ENCODE measurements around the gene TRIM24. TPM values are rescaled to one million over a fixed set of nuclear protein-coding genes. Genes with fewer than 3 reads are reported as not detected.

Gene TRIM24
- total RNA-seq, 2 donors from 2014 or later = 14.5 to 19.1 TPM

GRCh38 chr7:138505361-138505873 lies 45.4 kb downstream of the TRIM24 start:
- H3K4me1 ChIP-seq = no peaks in the 10 kb centered on the region
- no peaks in the 10 kb centered on the region for H3K9me3 ChIP-seq
- no peak overlapping the region for H3K4me3 ChIP-seq
- TF ChIP-seq CTCF (IDR thresholded peaks at IDR 0.05) = no peak
- no peak overlapping the region for H3K27ac ChIP-seq
- H3K9ac ChIP-seq (ENCODE audit: low read depth in 2 of 2, low read length in 2 of 2) = no peak overlapping the region
- intact Hi-C loops (cut with DNase I) = no loop called here
- no peak for DNase-seq
- no peaks in the 10 kb centered on the region for H3K36me3 ChIP-seq
- no peaks in the 10 kb centered on the region for H3K27me3 ChIP-seq

- no peak for DNase-seq
- intact Hi-C loops (cut with DNase I) = no loop called here
- no peaks in the 10 kb centered on the region for H3K36me3 ChIP-seq
- no peak overlapping the region for H3K9ac ChIP-seq (ENCODE audit: low read depth in 2 of 2, low read length in 2 of 2)
- TF ChIP-seq CTCF (IDR thresholded peaks at IDR 0.05) = no peak
- no peaks in the 10 kb centered on the region for H3K4me1 ChIP-seq
- H3K27me3 ChIP-seq = no peaks in the 10 kb centered on the region
- H3K4me3 ChIP-seq = no peak overlapping the region
- no peaks in the 10 kb centered on the region for H3K9me3 ChIP-seq
- no peak overlapping the region for H3K27ac ChIP-seq
These were observed 46.7 kb downstream of the TRIM24 start for GRCh38 chr7:138506764-138507163.

- Histone ChIP-seq H3K9ac (ENCODE audit: low read depth in 2 of 2, low read length in 2 of 2) (no peak overlapping the region), H3K27ac (no peak overlapping the region), H3K4me3 (no peak overlapping the region), H3K9me3 (no peaks in the 10 kb centered on the region), H3K36me3 (no peaks in the 10 kb centered on the region), H3K4me1 (no peaks in the 10 kb centered on the region), H3K27me3 (no peaks in the 10 kb centered on the region)
- intact Hi-C loops (cut with DNase I) = no loop called here
- no peak for DNase-seq
- no peak for TF ChIP-seq CTCF (IDR thresholded peaks at IDR 0.05)
These were observed 49.9 kb downstream of the TRIM24 start for GRCh38 chr7:138510003-138510402.

- no peak for DNase-seq
- Histone ChIP-seq H3K4me3 (no peak overlapping the region), H3K27me3 (no peaks in the 10 kb centered on the region), H3K4me1 (no peaks in the 10 kb centered on the region), H3K9ac (ENCODE audit: low read depth in 2 of 2, low read length in 2 of 2) (no peak overlapping the region), H3K36me3 (peaks cover 6% of the 10 kb centered on the region), H3K27ac (no peak overlapping the region), H3K9me3 (no peaks in the 10 kb centered on the region)
- TF ChIP-seq CTCF (IDR thresholded peaks at IDR 0.05) = no peak
- intact Hi-C loops (cut with DNase I) = no loop called here
These were observed 52.2 kb downstream of the TRIM24 start for GRCh38 chr7:138512092-138512858.

GRCh38 chr7:138512885-138513284 lies 52.8 kb downstream of the TRIM24 start:
- DNase-seq = no peak
- Histone ChIP-seq H3K4me3 (no peak overlapping the region), H3K4me1 (no peaks in the 10 kb centered on the region), H3K9ac (ENCODE audit: low read depth in 2 of 2, low read length in 2 of 2) (no peak overlapping the region), H3K36me3 (peaks cover 6% of the 10 kb centered on the region), H3K27ac (no peak overlapping the region), H3K9me3 (no peaks in the 10 kb centered on the region), H3K27me3 (no peaks in the 10 kb centered on the region)
- intact Hi-C loops (cut with DNase I) = no loop called here
- no peak for TF ChIP-seq CTCF (IDR thresholded peaks at IDR 0.05)

All from colonic mucosa (tissue), 4 donors.